Sigmoid colon (tissue), 7 donors: Measurements from ENCODE around the gene ARF3. TPM values are rescaled to one million over a fixed set of nuclear protein-coding genes. Genes with fewer than 3 reads are reported as not detected.
A peak's percentile ranks its signal among the peaks of the same experiment; 100 is the strongest.

Source experiments
- DNase-seq: peaks from one replicate; pipeline ENCODE4 v3.0.0-alpha.2; 2019
- H3K27ac ChIP-seq, 4 donors: fragments of 200-600 bp; sonication (generic); one replicate each; pipeline ENCODE4 v1.5.1; 2016 to 2019; ENCODE audit warnings: mild to moderate bottlenecking in 1 of 4
- H3K27me3 ChIP-seq, 3 donors: fragments of 200-600 bp; sonication (generic); one replicate each; pipeline ENCODE4 v1.5.1; 2019; ENCODE audit warnings: mild to moderate bottlenecking in 1 of 3
- H3K36me3 ChIP-seq, 4 donors: fragments of 200-600 bp; sonication (generic); one replicate each; pipeline ENCODE4 v1.5.1; 2016 to 2019
- H3K4me1 ChIP-seq, 4 donors: fragments of 200-600 bp; sonication (generic); one replicate each; pipeline ENCODE4 v1.5.1; 2017 to 2019
- H3K4me3 ChIP-seq, 4 donors: fragments of 200-600 bp; sonication (generic); one replicate each; pipeline ENCODE4 v1.5.1; 2017 to 2019; ENCODE audit warnings: mild to moderate bottlenecking in 2 of 4, moderate library complexity in 1 of 4
- H3K9me3 ChIP-seq, 4 donors: fragments of 200-600 bp in 3 of 4; sonication (generic) in 3 of 4; one replicate each; pipeline versions ENCODE4 v1.5.1 to v1.6.1; 2013 to 2019
- CTCF ChIP-seq, 4 experiments: fragments of 450-650 bp in 3 of 4; fragments of 200-600 bp in 1 of 4; IDR thresholded peaks; one replicate each; pipeline ENCODE4 v1.5.1; 2016 to 2019; ENCODE audit warnings: antibody characterized with exemption in 4 of 4, mild to moderate bottlenecking in 3 of 4, moderate library complexity in 2 of 4
- EP300 ChIP-seq, 4 donors: sonication (generic); formaldehyde crosslinking; IDR thresholded peaks; one replicate each; pipeline ENCODE4 v1.6.1; 2017; ENCODE audit warnings: antibody characterized with exemption in 4 of 4
- POLR2A ChIP-seq, 2 donors: fragments of 450-650 bp; IDR thresholded peaks; one replicate each; pipeline ENCODE4 v1.6.1; 2016; ENCODE audit warnings: antibody characterized with exemption in 2 of 2, mild to moderate bottlenecking in 2 of 2, moderate library complexity in 2 of 2
- POLR2AphosphoS5 ChIP-seq, 4 donors: sonication (generic); formaldehyde crosslinking; IDR thresholded peaks; one replicate each; pipeline ENCODE4 v1.6.1; 2017; ENCODE audit warnings: antibody characterized with exemption in 4 of 4
- WGBS, 2 donors: extraction: QIAGEN DNeasy Blood & Tissue Kit; methylation state at CpG; one replicate each; pipeline ENCODE4 v1.1.7; 2013; 5-methylcytosine and 5-hydroxymethylcytosine counted together
- intact Hi-C: fragments of 100-400 bp; cut with DNase I; formaldehyde crosslinking; loops from one replicate; pipeline ENCODE4 v1.15.1; 2023
- polyA plus RNA-seq, 3 donors: library from polyadenylated mRNA; stranded (reverse); fragments of 200-250 nt; gene quantifications; one replicate each; pipeline ENCODE4 v1.2.3, GENCODE V29; 2013
- total RNA-seq, 4 donors: library from RNA; depleted of rRNA; stranded (reverse); fragments of >200 nt; gene quantifications; one replicate each; pipeline ENCODE4 v1.1.0, GENCODE V29; 2016
- donor health status: healthy with polysubstance abuse.
- donor health status: Bipolar disorder and iron deficiency.
- donor health status: healthy.

Gene ARF3
- total and polyA plus RNA-seq, 7 donors, result 37.9 to 161 (median 61.0) TPM

GRCh38 chr12:48965298-48965838, 8.1 kb upstream of the ARF3 start:
- no peak for TF ChIP-seq EP300 (IDR thresholded peaks at IDR 0.05)
- no peak for TF ChIP-seq POLR2A (IDR thresholded peaks at IDR 0.05)
- no peak for TF ChIP-seq CTCF (IDR thresholded peaks at IDR 0.05)
- no peak for TF ChIP-seq POLR2AphosphoS5 (IDR thresholded peaks at IDR 0.05)
- H3K4me1 ChIP-seq, result peaks cover 0 to 10% (median 8%) of the 10 kb centered on the region in 4 donors
- DNase-seq, result no peak
- intact Hi-C loops, result no loop called here
- H3K36me3 ChIP-seq, result no peaks in the 10 kb centered on the region
- no peak overlapping the region for H3K4me3 ChIP-seq
- H3K9me3 ChIP-seq, result no peaks in the 10 kb centered on the region
- H3K27me3 ChIP-seq, result peaks cover 2 to 22% (median 7%) of the 10 kb centered on the region in 3 donors
- H3K27ac ChIP-seq, result no peak overlapping the region

- TF ChIP-seq CTCF (IDR thresholded peaks at IDR 0.05), result no peak
- no peak for TF ChIP-seq POLR2A (IDR thresholded peaks at IDR 0.05)
- TF ChIP-seq POLR2AphosphoS5 (IDR thresholded peaks at IDR 0.05), result no peak
- TF ChIP-seq EP300 (IDR thresholded peaks at IDR 0.05), result no peak
- Histone ChIP-seq H3K4me3 (no peak overlapping the region), H3K9me3 (no peaks in the 10 kb centered on the region), H3K27ac (no peak overlapping the region), H3K4me1 (peaks cover 0 to 6% (median 4%) of the 10 kb centered on the region in 4 donors), H3K36me3 (no peaks in the 10 kb centered on the region), H3K27me3 (peaks cover 0 to 6% (median 0%) of the 10 kb centered on the region in 3 donors)
- no peak for DNase-seq
- intact Hi-C loops, result no loop called here
Observed at GRCh38 chr12:48961801-48962200, 4.5 kb upstream of the ARF3 start.

GRCh38 chr12:48961331-48961730, 4.0 kb upstream of the ARF3 start:
- H3K36me3 ChIP-seq, result no peaks in the 10 kb centered on the region
- H3K4me1 ChIP-seq, result peaks cover 0 to 6% (median 4%) of the 10 kb centered on the region in 4 donors
- intact Hi-C loops, result no loop called here
- WGBS, 2 donors, result 73 to 79% methylated on average over 4 of the region's 4 CpGs
- H3K4me3 ChIP-seq, result no peak overlapping the region
- DNase-seq, result no peak
- H3K27ac ChIP-seq, result no peak overlapping the region
- H3K9me3 ChIP-seq, result no peaks in the 10 kb centered on the region
- no peak for TF ChIP-seq POLR2AphosphoS5 (IDR thresholded peaks at IDR 0.05)
- TF ChIP-seq POLR2A (IDR thresholded peaks at IDR 0.05), result no peak
- no peak for TF ChIP-seq CTCF (IDR thresholded peaks at IDR 0.05)
- TF ChIP-seq EP300 (IDR thresholded peaks at IDR 0.05), result no peak
- peaks cover 0 to 6% (median 0%) of the 10 kb centered on the region in 3 donors for H3K27me3 ChIP-seq

- Histone ChIP-seq H3K27me3 (peaks cover 0 to 6% (median 0%) of the 10 kb centered on the region in 3 donors), H3K4me3 (no peak overlapping the region), H3K27ac (no peak overlapping the region), H3K36me3 (no peaks in the 10 kb centered on the region), H3K9me3 (no peaks in the 10 kb centered on the region), H3K4me1 (peaks cover 0 to 11% (median 8%) of the 10 kb centered on the region in 4 donors)
- WGBS, 2 donors, result 80 to 86% methylated on average over 3 of the region's 3 CpGs
- intact Hi-C loops, result no loop called here
- TF ChIP-seq EP300 (IDR thresholded peaks at IDR 0.05) (no peak), POLR2AphosphoS5 (IDR thresholded peaks at IDR 0.05) (no peak), CTCF (IDR thresholded peaks at IDR 0.05) (no peak), POLR2A (IDR thresholded peaks at IDR 0.05) (no peak)
- no peak for DNase-seq
Observed at GRCh38 chr12:48960834-48961233, 3.5 kb upstream of the ARF3 start.

- intact Hi-C loops, result no loop called here
- Histone ChIP-seq H3K9me3 (no peaks in the 10 kb centered on the region), H3K36me3 (peaks cover 0 to under 1% (median 0%) of the 10 kb centered on the region in 4 donors), H3K27me3 (peaks cover 0 to 6% (median 0%) of the 10 kb centered on the region in 3 donors), H3K4me3 (peak overlapping the region in 2 of 4 donors; percentile 99 to 100), H3K27ac (peak overlapping the region in 3 of 4 donors; percentile 87 to 93 (median 89)), H3K4me1 (peaks cover 0 to 25% (median 15%) of the 10 kb centered on the region in 4 donors)
- TF ChIP-seq CTCF (IDR thresholded peaks at IDR 0.05) (no peak), EP300 (IDR thresholded peaks at IDR 0.05) (no peak), POLR2AphosphoS5 (IDR thresholded peaks at IDR 0.05) (no peak), POLR2A (IDR thresholded peaks at IDR 0.05) (no peak)
- no peak for DNase-seq
- 1 to 15% methylated on average over 3 of the region's 3 CpGs for WGBS, 2 donors
Observed at GRCh38 chr12:48958049-48958388, 732 bp upstream of the ARF3 start.
